Tibial nerve (tissue), 4 donors: ENCODE data around the gene LSAMP.

Experiments used
- EP300 ChIP-seq, 2 donors: sonication (generic); formaldehyde crosslinking; IDR thresholded peaks; one replicate each; pipeline ENCODE4 v1.6.1; 2017; ENCODE audit warnings: antibody characterized with exemption in 2 of 2, mild to moderate bottlenecking in 1 of 2
- POLR2A ChIP-seq, 2 donors: fragments of 450-650 bp; IDR thresholded peaks; one replicate each; pipeline ENCODE4 v1.6.1; 2017; ENCODE audit warnings: antibody characterized with exemption in 2 of 2, mild to moderate bottlenecking in 2 of 2, moderate library complexity in 2 of 2
- TF ChIP-seq, protein P1 (sequence below), 5 experiments: fragments of 200-600 bp in 3 of 5; fragments of 450-650 bp in 2 of 5; sonication (generic) in 3 of 5; IDR thresholded peaks; one replicate each; pipeline ENCODE4 v1.5.1; 2016 to 2019; ENCODE audit warnings: antibody characterized with exemption in 5 of 5, mild to moderate bottlenecking in 3 of 5, moderate library complexity in 2 of 5

DNA sequence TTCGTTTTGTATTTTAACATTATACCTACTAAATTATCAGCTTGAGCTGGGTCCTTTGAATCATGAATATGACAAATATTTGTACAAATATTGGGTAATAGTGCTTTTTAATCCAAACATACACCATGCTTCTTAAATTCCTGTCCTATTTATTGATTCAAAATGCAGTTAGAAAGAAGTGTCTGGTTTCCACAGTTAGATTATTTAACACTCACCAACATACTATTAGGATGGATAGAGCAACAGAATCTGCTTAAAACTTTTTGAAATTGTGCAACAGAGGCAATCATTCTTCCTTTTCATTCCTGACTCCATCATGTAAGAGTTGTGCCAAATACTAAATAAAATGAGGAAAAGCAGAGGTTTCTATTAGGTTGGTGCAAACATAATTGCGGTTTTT, 281.2 kb downstream of the LSAMP start:
- TF ChIP-seq, protein P1, sequence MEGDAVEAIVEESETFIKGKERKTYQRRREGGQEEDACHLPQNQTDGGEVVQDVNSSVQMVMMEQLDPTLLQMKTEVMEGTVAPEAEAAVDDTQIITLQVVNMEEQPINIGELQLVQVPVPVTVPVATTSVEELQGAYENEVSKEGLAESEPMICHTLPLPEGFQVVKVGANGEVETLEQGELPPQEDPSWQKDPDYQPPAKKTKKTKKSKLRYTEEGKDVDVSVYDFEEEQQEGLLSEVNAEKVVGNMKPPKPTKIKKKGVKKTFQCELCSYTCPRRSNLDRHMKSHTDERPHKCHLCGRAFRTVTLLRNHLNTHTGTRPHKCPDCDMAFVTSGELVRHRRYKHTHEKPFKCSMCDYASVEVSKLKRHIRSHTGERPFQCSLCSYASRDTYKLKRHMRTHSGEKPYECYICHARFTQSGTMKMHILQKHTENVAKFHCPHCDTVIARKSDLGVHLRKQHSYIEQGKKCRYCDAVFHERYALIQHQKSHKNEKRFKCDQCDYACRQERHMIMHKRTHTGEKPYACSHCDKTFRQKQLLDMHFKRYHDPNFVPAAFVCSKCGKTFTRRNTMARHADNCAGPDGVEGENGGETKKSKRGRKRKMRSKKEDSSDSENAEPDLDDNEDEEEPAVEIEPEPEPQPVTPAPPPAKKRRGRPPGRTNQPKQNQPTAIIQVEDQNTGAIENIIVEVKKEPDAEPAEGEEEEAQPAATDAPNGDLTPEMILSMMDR (IDR thresholded peaks at IDR 0.05) = no peak
- TF ChIP-seq POLR2A (IDR thresholded peaks at IDR 0.05) (no peak), EP300 (IDR thresholded peaks at IDR 0.05) (no peak)
